HG02588 (cell line): Measurements from ENCODE around the gene BLACAT1.
A peak's percentile ranks its signal among the peaks of the same experiment; 100 is the strongest.

Source experiments
- ATAC-seq: cut with Tn5 transposase; IDR thresholded peaks from one replicate; pipeline ENCODE4 v1.9.1; 2021; ENCODE audit warnings: mild to moderate bottlenecking, moderate library complexity; ENCODE audit not compliant: unreplicated experiment

Gene BLACAT1

DNA sequence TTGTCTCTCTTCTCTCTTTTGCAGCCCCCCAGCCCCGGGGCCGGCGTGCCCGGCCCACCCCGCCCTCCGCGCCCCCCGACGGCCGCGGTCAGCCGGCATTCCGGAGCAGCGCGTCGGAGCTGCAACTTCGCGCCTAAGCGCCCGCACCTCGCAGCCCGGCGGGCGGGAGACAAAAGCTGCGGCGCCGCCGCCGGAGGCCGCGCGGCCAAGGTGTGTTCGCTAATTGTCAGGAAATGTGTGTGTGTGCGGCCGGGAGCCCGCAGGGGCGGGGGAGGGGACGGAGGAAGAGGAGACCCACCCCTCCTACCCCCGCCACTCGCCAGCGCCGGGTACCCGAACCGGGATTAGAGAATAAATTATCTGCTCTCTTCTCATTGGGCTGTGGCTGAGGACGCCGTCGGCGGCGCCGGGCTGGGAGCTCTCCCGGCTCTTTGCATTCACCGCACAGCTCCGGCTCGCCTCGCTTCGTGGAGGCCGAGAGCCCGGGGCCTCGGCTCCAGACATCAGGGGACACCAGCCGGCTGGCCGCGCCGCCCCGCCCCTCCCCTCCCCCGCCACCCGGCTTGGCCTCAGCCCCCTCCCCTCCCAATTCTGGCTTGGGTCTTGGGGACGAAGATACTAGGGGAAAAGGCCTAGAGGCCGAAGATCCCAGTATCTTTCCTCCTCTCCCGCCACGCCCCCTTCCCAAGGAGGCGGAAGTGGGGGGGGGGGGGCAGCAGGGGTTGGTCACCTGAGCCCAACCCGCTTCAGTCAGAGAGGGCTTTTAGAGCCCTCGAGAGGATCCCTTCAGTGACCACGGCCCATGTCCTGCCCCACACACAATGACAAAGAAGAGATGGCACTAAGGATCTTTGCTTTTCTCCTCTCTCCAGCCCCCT is 1.3 kb upstream of the BLACAT1 start:
- ATAC-seq = no peak

- ATAC-seq = no peak
These were observed 580 bp upstream of the BLACAT1 start for GRCh38 chr1:205456383-205456867.

DNA sequence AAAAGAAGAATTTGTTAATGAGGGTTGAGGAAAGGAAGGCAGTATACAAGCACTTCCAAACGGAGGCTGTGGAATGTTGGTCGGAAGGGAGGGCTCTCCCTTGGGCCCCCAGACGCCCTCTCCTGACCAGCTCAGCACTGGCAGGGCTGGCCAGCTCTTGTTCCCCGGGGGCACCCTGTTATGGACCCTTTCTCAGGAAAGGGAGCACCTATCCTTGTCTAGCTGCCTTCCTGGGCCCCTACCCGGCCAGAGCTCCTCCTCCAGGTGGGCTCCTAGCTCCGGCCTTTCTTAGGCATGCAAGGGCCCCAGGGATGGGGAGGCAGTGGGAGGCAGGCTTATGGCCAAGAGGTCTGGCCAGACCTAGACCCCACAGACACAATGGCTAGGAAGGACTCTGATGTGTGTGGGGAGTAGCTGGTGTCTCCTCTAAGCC is 926 bp downstream of the BLACAT1 start:
- ATAC-seq = no peak

DNA sequence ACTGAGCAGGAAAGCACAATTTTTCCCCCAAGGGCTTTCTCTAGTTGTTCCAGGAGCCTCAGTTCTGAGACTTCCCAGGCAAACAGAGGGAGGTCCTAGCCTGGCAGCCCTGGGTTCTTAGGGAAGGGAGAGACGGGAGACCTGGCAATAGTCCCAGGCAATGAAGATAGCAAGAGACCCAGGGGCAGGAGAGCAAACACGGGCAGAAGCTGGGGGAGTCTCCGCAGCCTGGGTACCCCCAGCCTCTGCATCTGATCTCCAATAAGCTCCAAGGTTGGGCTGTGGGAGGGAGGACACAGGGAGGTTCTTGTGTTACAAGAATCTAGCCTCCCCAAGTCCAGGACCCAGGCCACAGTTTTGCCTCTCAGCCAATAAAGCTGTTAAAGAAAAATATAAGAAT is 2.4 kb downstream of the BLACAT1 start:
- no peak for ATAC-seq

DNA sequence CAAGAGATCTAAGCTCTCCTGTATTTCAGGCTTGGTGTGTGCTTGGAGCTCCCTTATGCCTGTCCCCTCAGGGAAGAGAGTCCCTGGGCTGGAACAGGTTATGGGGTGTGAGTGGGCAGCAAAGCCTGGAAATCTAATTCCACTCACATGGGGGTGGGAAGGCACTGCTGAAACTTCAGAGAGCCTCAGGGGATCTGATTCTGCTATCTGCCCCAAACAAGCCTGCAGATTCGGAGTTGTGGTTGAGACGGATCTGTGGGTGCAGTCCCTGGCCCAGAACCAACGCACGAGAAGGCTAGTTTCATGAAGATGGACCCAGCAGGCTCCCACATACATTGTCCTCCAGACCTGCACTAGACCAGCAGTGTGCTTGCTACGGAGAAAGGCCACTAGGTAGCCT is 2.9 kb downstream of the BLACAT1 start:
- no peak for ATAC-seq

DNA sequence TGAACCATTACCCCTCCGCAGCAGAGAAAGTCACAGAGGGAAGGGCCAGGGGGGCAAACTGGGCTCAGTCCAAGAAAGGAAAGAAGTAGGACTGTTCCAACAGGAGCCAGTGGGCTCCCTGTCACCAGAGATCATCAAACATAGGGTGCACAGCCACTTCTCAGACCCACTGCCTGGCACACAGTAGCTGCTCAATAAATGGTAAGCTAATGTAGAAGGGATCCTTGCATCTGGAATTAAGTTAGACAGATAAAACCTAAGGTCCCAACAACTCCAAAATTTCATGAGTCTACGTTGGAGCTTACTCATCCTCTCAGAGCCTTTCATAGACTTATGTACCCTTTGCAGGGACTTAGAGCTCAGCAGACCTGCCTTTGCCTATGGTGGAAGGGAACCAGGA is 3.5 kb downstream of the BLACAT1 start:
- ATAC-seq = no peak

DNA sequence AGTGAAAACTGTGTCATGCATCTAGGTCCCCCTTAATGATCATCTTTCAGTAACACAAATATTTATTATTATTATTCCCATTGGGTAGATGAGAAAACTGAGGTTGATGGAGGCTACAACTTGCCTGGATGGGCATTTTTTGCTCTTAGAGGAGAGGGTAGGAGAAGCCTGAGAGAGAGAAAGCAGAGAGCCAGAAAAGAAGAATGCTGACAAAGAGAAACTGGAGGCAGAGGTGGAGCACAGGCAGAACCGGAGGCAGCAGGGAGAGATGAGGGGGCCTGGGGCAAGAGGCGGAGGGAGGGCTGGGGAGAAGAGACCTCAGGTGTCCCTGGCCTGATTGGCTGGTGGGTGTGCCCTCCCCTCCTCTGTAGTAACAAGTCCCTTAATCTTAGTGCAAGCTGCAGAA is 4.1 kb downstream of the BLACAT1 start:
- no peak for ATAC-seq

DNA sequence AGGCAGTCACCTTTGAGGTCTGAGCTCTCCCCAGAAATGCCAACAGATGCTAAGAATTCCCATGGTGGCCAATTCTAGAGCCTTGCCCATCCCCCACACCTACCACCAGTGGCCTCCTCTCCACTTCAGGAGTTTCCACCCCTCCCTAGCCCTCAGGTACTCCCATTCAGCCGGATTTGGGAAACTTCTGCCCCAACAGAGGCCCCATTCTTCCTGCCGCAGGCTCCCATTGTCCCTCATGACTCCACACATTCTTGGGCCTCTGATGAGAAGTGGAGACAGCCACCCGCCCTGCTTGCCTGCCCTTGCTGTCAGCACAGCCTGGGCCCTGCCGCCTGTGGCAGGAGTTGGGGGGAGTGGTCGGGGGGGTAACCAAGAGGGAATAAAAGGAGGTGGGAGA is 4.6 kb downstream of the BLACAT1 start:
- ATAC-seq = no peak

DNA sequence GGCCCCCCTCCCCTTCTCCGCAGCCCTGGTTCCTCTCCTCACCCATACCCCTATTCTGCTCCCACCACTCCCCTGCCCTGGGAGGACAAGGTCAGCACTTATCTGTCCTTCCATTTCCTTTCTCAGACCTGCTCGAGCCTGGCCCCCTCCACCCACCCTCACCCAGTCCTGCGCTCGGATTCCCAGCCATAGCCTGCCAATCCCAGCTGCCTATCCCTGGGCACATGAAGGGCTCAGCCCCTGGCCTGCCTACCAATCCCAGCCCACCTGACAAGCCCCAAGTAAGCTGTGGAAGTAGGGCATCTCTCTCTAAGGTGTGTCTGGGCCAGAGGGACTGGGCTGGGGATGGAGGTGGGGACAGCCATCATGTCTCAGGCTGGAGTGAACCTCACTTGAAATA is 5.4 kb downstream of the BLACAT1 start:
- no peak for ATAC-seq

- ATAC-seq = peak; percentile 58
These were observed 5.9 kb downstream of the BLACAT1 start for GRCh38 chr1:205449750-205450443.

GRCh38 chr1:205449254-205449749 is 6.5 kb downstream of the BLACAT1 start:
- ATAC-seq = no peak

DNA sequence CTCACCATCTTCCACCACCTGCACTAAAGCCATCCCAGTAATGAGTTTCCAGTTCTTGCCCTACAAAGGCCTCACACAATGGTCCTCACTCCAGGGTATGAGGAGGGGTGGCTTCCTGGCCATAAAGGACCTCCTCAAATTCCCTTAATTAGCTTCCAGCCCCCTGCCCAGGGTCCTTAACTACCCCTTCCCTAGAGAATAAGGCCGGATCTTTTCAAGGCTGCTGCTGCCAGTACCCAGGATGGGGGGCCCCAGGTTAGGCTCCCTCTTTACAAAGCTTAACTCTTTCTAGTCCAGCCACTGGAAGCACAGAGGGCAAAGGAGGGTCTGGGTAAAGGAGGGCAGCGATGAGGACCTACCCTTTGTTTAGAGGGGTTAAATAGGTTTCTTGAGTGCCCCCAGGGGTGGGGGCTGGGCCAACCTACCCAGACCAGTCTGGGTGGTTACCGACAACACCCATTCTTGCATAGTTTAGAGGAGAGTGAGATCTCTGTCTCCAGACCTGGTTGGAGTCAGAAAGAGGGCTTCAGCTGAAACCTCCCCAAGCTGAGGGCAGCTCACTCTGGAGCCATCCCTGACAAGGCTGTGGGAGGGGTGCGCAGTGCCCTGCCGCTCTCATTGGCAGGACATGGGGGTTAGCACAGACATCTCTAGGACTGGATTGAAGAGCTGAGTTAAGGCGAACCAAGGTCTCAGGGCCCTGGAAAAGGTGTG is 7.1 kb downstream of the BLACAT1 start:
- ATAC-seq = no peak

DNA sequence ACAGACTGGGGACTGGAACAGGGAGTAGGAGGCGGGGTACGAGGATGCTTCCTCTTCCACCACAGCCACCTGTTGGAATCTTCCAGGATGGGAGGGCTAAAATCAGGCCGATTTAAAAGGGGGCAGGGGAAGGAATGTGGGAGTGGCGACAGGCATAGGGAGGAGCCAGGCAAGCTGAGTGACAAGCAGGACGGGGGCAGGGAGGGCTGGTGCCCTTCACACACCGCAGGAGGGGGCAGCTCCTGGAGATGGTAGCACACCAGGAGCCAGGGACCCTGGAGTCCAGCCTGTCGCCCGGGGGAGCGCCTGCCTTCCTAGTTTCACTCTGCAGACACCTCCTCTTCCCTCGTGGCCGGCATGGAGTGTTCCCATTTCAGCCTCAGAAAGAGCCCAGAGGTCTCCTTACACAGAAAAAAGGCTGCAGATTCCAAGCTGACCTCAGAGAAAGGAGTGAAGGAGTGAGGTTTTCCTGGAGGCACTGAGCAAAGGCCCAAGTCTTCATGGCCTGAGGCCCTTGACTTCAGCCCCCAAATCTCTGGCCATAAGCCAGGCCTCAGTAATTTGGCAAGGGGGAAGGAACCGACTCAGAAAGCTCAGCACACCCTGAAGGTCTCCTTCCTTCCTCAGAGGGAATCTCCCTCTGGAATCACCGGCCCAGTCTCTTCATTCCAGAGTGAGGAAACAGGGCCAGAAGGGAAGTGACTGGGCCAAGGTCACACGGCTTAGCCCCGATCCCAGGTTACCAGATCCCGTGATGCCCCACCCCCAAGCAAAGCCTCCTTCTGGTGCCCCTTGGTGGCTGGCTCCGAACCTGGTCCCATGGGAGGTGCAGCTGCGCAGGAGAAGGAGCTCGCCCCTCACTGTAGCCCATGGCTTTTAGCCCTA is 8.1 kb downstream of the BLACAT1 start:
- ATAC-seq = no peak

DNA sequence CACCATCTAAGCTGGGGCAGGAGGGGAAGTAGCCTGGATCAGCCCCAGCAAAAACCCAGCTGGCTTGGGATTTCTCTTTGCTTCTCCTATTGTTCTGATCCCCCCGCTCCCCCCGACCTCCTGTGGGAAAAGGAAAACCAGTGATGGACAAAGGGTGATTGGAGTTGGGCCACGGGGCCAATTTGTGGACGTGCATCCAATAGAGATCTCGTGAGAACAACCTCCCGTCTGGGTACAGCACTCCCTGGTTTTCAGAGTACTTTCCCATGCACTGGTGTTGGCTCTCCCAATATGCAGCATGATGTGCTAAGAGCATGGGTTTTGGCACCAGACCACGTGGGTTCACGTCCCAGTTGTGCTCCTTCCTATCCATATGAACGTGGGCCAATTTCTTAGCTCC is 9.0 kb downstream of the BLACAT1 start:
- ATAC-seq = no peak

- no peak for ATAC-seq
These were observed 10.3 kb downstream of the BLACAT1 start for GRCh38 chr1:205445646-205445935.

DNA sequence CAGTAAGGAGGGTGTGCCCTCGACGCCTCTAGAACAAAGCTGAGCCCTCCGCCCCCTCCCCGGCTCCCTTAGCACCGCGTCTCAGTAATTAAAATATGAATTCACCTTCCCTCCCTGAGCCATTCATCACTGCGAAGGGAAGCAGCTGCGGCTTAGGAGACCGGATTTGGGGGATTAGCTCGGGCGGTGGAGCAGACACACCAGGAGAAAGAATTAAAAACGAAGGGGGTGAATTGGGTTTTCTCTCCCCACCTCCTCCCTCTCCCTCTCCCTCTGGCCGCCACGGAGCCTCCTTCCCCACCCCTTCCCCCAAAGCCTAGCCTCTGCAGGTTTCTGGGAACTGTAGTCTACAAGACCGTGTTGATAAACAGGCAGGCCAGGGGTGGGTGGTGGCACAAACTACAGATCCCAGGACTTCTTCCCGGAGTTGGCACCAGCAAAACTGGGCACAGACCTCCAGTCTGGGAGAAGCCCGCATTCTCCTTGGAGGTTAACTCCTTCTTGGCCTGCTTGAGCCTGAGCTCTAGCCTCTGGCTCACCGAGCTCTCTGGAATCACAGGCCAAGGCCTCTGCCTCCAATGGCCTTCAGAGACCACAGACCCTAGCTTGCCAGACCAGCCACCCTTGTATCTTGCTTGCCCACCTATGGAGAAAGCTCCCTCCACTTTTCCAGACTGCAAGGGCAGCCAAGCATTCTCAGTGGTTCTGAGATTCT is 10.8 kb downstream of the BLACAT1 start:
- no peak for ATAC-seq

- no peak for ATAC-seq
These were observed 11.4 kb downstream of the BLACAT1 start for GRCh38 chr1:205444300-205444930.

DNA sequence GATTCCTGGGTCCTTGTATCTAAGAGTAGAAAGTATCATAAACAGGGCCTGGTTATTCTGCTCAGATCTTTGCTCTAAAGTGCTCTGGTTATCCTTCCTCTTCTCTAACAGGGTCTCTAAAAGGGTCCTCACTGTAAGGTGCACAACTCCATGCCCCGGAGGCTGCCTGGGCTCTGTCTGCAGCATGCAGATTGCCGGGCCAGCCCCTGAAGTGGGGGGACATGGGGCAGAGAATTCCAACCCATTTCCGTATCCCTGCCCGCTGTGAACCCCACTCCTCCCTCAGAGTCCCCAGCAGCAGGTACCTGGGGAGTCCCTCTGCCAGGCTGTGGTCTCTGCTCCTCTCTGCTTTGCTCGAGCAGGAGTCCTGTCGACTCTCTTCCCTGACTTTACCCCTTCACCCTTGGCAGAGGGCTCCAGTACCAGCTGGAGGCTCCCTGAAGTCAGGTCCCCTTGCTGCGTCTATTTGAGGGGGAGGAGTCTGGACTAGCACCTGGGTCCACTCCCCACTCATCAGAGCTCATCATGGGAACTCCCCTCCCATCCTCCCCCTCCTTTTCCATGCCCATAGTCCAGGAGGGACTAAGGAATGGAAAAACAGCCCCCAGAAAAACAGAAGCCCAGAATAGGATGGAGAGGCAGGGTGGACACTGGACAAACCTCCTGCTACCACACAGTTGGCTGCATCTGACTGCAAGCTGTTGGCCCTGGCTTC is 12.1 kb downstream of the BLACAT1 start:
- no peak for ATAC-seq
